ENCODE data around the gene GDF7. TPM values are rescaled to one million over a fixed set of nuclear protein-coding genes. Genes with fewer than 3 reads are reported as not detected.

The GDF7 gene
- total RNA-seq, 1 donor from 2014 or later, result 3.0 TPM

- Mint-ChIP-seq H3K27me3 (ENCODE audit: low read depth) (no peaks in the 10 kb centered on the region), H3K4me1 (no peaks in the 10 kb centered on the region), H3K27ac (no peak overlapping the region), H3K4me3 (no peak overlapping the region), H3K36me3 (peaks cover 84% of the 10 kb centered on the region), H3K9me3 (peaks cover 81% of the 10 kb centered on the region)
- DNase-seq (ENCODE audit: low spot score in 2 of 2, unreplicated experiment in 2 of 2), result no peak
- TF ChIP-seq CTCF (IDR thresholded peaks at IDR 0.05; ENCODE audit: unreplicated experiment), result no peak
Observed at GRCh38 chr2:20717641-20718040, 50.7 kb downstream of the GDF7 start.

GRCh38 chr2:20722592-20723240, 55.8 kb downstream of the GDF7 start:
- Mint-ChIP-seq H3K27ac (no peak overlapping the region), H3K36me3 (peaks cover 69% of the 10 kb centered on the region), H3K27me3 (ENCODE audit: low read depth) (no peaks in the 10 kb centered on the region), H3K4me1 (peaks cover 2% of the 10 kb centered on the region), H3K9me3 (peaks cover 53% of the 10 kb centered on the region), H3K4me3 (no peak overlapping the region)
- TF ChIP-seq CTCF (IDR thresholded peaks at IDR 0.05; ENCODE audit: unreplicated experiment), result no peak
- DNase-seq (ENCODE audit: low spot score in 2 of 2, unreplicated experiment in 2 of 2), result no peak

- Mint-ChIP-seq H3K27me3 (ENCODE audit: low read depth) (no peaks in the 10 kb centered on the region), H3K36me3 (peaks cover 62% of the 10 kb centered on the region), H3K9me3 (peaks cover 45% of the 10 kb centered on the region), H3K4me3 (no peak overlapping the region), H3K4me1 (peaks cover 11% of the 10 kb centered on the region), H3K27ac (no peak overlapping the region)
- DNase-seq (ENCODE audit: low spot score in 2 of 2, unreplicated experiment in 2 of 2), result no peak
- no peak for TF ChIP-seq CTCF (IDR thresholded peaks at IDR 0.05; ENCODE audit: unreplicated experiment)
Observed at GRCh38 chr2:20723543-20723942, 56.6 kb downstream of the GDF7 start.

GRCh38 chr2:20724500-20725053, 57.6 kb downstream of the GDF7 start:
- no peak for DNase-seq (ENCODE audit: low spot score in 2 of 2, unreplicated experiment in 2 of 2)
- no peak overlapping the region for H3K27ac Mint-ChIP-seq
- H3K27me3 Mint-ChIP-seq (ENCODE audit: low read depth), result no peaks in the 10 kb centered on the region
- H3K4me3 Mint-ChIP-seq, result no peak overlapping the region
- peaks cover 37% of the 10 kb centered on the region for H3K9me3 Mint-ChIP-seq
- no peak for TF ChIP-seq CTCF (IDR thresholded peaks at IDR 0.05; ENCODE audit: unreplicated experiment)
- H3K36me3 Mint-ChIP-seq, result peaks cover 55% of the 10 kb centered on the region
- H3K4me1 Mint-ChIP-seq, result peaks cover 15% of the 10 kb centered on the region

- DNase-seq (ENCODE audit: low spot score in 2 of 2, unreplicated experiment in 2 of 2), result no peak
- no peak for TF ChIP-seq CTCF (IDR thresholded peaks at IDR 0.05; ENCODE audit: unreplicated experiment)
- Mint-ChIP-seq H3K27me3 (ENCODE audit: low read depth) (no peaks in the 10 kb centered on the region), H3K9me3 (peaks cover 25% of the 10 kb centered on the region), H3K4me3 (no peak overlapping the region), H3K27ac (peak overlapping the region; percentile 33), H3K36me3 (peaks cover 45% of the 10 kb centered on the region), H3K4me1 (peaks cover 15% of the 10 kb centered on the region)
Observed at GRCh38 chr2:20725782-20726181, 58.8 kb downstream of the GDF7 start.
